ENCODE results near the gene ZNF205.
A peak's percentile ranks its signal among the peaks of the same experiment; 100 is the strongest.
"Not testable (repeated sequence)": the region's sequence is repeated elsewhere in the genome, so short reads cannot be mapped to it uniquely, and the experiment has no call there.

Gene ZNF205

GRCh38 chr16:3112058-3112880, at the start of gene ZNF205:
Gene ZNF205, plus strand, starts transcription at chr16:3112586. Its CDS starts 845 bp downstream, at chr16:3113431.
- DNase-seq (ENCODE audit: low spot score): peak; percentile 85

- no peak for DNase-seq (ENCODE audit: low spot score)
These were observed 48.6 kb upstream of the ZNF205 start for GRCh38 chr16:3063625-3064386.

- peak; percentile 96 for DNase-seq (ENCODE audit: low spot score)
These were observed 47.2 kb upstream of the ZNF205 start, which contains the start of gene IL32 for GRCh38 chr16:3065069-3065741. Gene IL32, plus strand, starts transcription at chr16:3065640. Its CDS starts 172 bp downstream, at chr16:3065812.

- DNase-seq (ENCODE audit: low spot score): no peak
These were observed 46.5 kb upstream of the ZNF205 start for GRCh38 chr16:3065742-3066439.

DNA sequence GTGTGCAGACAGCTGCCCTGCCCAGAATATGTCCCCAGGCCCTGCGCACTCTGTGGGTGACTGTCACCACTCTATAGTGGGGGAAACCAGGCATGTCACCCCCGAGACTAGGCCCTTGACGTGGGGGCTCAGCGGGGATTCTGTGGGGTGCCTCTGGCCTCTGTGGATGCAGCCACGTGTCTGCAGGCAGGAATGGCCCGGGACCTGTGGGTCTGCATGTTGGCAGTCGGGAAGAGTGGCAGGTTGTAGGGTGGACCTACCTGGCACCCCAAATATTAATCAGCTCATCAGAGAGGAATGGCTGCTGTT, 46.0 kb upstream of the ZNF205 start:
- no peak for DNase-seq (ENCODE audit: low spot score)

DNA sequence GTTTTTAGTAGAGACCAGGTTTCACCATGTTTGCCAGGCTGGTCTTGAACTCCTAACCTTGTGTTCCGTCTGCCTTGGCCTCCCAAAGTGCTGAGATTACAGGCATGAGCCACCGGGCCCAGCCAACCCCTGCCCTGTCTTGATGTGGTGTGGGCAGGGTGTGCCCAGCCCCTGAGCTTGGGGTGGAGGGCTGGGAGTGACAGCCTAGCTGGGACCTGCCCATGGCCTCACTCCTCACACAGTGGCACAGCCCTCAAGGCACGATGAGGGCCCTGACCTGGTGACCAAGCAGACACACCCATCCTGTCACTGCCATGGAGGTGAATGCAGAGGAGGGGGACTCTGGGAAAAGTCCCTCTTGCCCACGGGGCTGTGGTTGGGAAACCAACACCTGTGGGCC, 43.9 kb upstream of the ZNF205 start:
- no peak for DNase-seq (ENCODE audit: low spot score)

DNA sequence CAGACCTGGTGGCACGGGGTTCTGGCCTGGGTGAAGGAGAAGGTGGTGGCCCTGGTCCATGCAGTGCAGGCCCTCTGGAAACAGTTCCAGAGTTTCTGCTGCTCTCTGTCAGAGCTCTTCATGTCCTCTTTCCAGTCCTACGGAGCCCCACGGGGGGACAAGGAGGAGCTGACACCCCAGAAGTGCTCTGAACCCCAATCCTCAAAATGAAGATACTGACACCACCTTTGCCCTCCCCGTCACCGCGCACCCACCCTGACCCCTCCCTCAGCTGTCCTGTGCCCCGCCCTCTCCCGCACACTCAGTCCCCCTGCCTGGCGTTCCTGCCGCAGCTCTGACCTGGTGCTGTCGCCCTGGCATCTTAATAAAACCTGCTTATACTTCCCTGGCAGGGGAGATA, 43.2 kb upstream of the ZNF205 start:
- not testable (repeated sequence) for DNase-seq (ENCODE audit: low spot score)

GRCh38 chr16:3070608-3071111, 41.7 kb upstream of the ZNF205 start:
- peak; percentile 35 for DNase-seq (ENCODE audit: low spot score)

- DNase-seq (ENCODE audit: low spot score): peak; percentile 61
These were observed 40.7 kb upstream of the ZNF205 start for GRCh38 chr16:3071655-3072054.

- peak; percentile 28 for DNase-seq (ENCODE audit: low spot score)
These were observed 40.2 kb upstream of the ZNF205 start for GRCh38 chr16:3072148-3072547.

GRCh38 chr16:3072576-3073263, 39.7 kb upstream of the ZNF205 start:
- not testable (repeated sequence) for DNase-seq (ENCODE audit: low spot score)

GRCh38 chr16:3073448-3073847, 38.9 kb upstream of the ZNF205 start:
- DNase-seq (ENCODE audit: low spot score): no peak

- no peak for DNase-seq (ENCODE audit: low spot score)
These were observed 37.4 kb upstream of the ZNF205 start for GRCh38 chr16:3074860-3075522.

- no peak for DNase-seq (ENCODE audit: low spot score)
These were observed 36.9 kb upstream of the ZNF205 start for GRCh38 chr16:3075523-3075915.

GRCh38 chr16:3075946-3076345, 36.4 kb upstream of the ZNF205 start:
- not testable (repeated sequence) for DNase-seq (ENCODE audit: low spot score)

DNA sequence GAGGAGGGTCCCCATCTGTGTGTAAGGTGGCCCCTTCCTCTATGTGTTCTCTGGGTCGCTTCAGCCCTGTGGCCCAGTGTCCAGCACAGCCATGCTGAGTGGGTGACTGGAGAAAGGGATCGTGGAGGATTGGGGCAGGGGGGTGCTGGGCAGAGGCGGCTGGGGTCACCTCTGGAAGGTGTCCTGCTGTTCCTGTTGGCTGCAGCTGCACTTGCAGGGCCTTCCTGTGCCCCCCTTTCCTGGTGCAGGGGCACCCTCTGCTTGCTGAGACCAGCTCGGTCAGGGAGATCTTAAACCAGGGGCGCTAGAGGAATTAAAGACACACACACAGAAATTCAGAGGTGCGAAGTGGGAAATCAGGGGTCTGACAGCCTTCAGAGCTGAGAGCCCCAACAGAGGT, 35.8 kb upstream of the ZNF205 start:
- DNase-seq (ENCODE audit: low spot score): no peak

DNA sequence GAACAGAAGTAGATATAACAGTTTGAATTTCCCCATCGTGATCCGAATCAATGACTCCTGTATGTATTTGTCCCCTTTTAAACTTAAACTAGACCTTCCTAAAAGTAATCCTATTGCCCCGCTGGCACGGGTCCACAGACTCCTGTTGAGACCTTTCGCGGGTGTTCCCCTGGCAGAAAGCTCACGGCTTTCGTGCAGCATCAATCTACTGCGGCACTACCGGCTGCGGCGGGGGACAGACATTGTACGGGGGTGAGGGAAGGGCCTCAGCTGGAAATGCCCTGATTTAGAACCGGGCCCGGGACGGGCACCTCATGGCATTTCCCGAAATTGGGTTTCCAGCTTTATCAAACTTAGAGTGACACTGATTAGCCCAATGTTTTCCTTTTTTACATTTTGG, 32.4 kb upstream of the ZNF205 start:
- DNase-seq (ENCODE audit: low spot score): no peak

DNA sequence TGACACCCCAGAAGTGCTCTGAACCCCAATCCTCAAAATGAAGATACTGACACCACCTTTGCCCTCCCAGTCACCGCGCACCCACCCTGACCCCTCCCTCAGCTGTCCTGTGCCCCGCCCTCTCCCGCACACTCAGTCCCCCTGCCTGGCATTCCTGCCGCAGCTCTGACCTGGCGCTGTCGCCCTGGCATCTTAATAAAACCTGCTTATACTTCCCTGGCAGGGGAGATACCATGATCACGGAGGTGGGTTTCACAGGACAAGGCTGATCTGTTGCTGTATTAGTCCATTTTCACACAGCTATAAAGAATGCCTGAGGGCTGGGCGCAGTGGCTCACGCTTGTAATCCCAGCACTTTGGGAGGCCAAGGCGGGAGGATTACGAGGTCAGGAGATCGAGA, 30.4 kb upstream of the ZNF205 start:
- not testable (repeated sequence) for DNase-seq (ENCODE audit: low spot score)

GRCh38 chr16:3083408-3083807, 29.0 kb upstream of the ZNF205 start:
- not testable (repeated sequence) for DNase-seq (ENCODE audit: low spot score)

DNA sequence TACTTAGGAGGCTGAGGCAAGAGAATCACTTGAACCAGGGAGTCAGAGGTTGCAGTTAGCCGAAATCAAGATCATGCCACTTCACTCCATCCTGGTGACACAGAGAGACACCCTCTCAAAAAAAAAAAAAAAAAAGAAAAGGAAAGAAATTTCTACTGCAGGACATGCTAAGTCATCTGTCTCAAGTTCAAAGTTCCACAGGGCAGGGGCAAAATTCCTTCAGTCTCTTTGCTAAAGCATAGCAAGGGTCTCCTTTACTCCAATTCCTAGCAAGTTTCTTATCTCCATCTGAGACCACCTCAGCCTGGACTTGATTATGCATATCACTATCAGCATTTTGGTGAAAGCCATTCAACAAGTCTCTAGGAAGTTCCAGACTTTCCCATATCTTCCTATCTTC, 27.9 kb upstream of the ZNF205 start:
- no peak for DNase-seq (ENCODE audit: low spot score)

Measured in kidney tubule cell (primary cell).